SW480 (cell line): ENCODE data around the gene PHACTR3.
"Not testable (repeated sequence)": the region's sequence is repeated elsewhere in the genome, so short reads cannot be mapped to it uniquely, and the experiment has no call there.

Experiments used
- DNase-seq: peaks from one replicate; pipeline ENCODE4 v3.0.0-alpha.2; 2016; ENCODE audit warnings: low spot score

Gene PHACTR3

GRCh38 chr20:59829054-59829785, 224.9 kb downstream of the PHACTR3 start:
- no peak for DNase-seq

- DNase-seq = no peak
Measured at GRCh38 chr20:59829786-59830664, 225.7 kb downstream of the PHACTR3 start.

GRCh38 chr20:59830665-59831023, 226.3 kb downstream of the PHACTR3 start:
- DNase-seq = peak; percentile 72

- DNase-seq = peak; percentile 98
Measured at GRCh38 chr20:59831024-59831915, 226.9 kb downstream of the PHACTR3 start.

GRCh38 chr20:59831916-59832270, 227.6 kb downstream of the PHACTR3 start:
- DNase-seq = peak; percentile 42

GRCh38 chr20:59832406-59833363, 228.3 kb downstream of the PHACTR3 start:
- no peak for DNase-seq

- DNase-seq = no peak
Measured at GRCh38 chr20:59835057-59835447, 230.7 kb downstream of the PHACTR3 start.

GRCh38 chr20:59835448-59836395, 231.4 kb downstream of the PHACTR3 start:
- DNase-seq = peak; percentile 78

GRCh38 chr20:59836767-59837166, 232.4 kb downstream of the PHACTR3 start:
- peak; percentile 72 for DNase-seq

- no peak for DNase-seq
Measured at GRCh38 chr20:59837623-59838394, 233.5 kb downstream of the PHACTR3 start.

- DNase-seq = no peak
Measured at GRCh38 chr20:59839400-59839799, 235.1 kb downstream of the PHACTR3 start.

- DNase-seq = no peak
Measured at GRCh38 chr20:59845472-59845871, 241.1 kb downstream of the PHACTR3 start.

- no peak for DNase-seq
Measured at GRCh38 chr20:59848182-59848581, 243.8 kb downstream of the PHACTR3 start.

- peak; percentile 69 for DNase-seq
Measured at GRCh38 chr20:59850018-59850641, 245.8 kb downstream of the PHACTR3 start.

- DNase-seq = not testable (repeated sequence)
Measured at GRCh38 chr20:59856526-59856925, 252.2 kb downstream of the PHACTR3 start.

GRCh38 chr20:59856941-59857340, 252.6 kb downstream of the PHACTR3 start:
- not testable (repeated sequence) for DNase-seq

GRCh38 chr20:59857966-59858365, 253.6 kb downstream of the PHACTR3 start:
- no peak for DNase-seq

- no peak for DNase-seq
Measured at GRCh38 chr20:59858425-59858824, 254.1 kb downstream of the PHACTR3 start.

- no peak for DNase-seq
Measured at GRCh38 chr20:59861401-59861800, 257.1 kb downstream of the PHACTR3 start.
